RWPE2 (cell line): ENCODE data around the gene SH3BP4.
A peak's percentile ranks its signal among the peaks of the same experiment; 100 is the strongest.

Experiments used
- ATAC-seq: fragments of 200-7000 bp; cut with Tn5 transposase; 3 replicates; pipeline ENCODE4 v1.9.1; 2021; ENCODE audit warnings: low read depth
- DNase-seq: peaks from one replicate; pipeline ENCODE4 v3.0.0-alpha.2; 2020; ENCODE audit warnings: low spot score
- H3K27ac ChIP-seq: fragments of 450-650 bp; 2 replicates; pipeline ENCODE4 v1.5.1; 2017; ENCODE audit warnings: mild to moderate bottlenecking; ENCODE audit not compliant: poor library complexity, severe bottlenecking
- H3K27me3 ChIP-seq: fragments of 250-450 bp; sonication (Bioruptor Pico); 2 replicates; pipeline ENCODE4 v1.5.1; 2021; ENCODE audit warnings: mild to moderate bottlenecking, moderate library complexity; ENCODE audit not compliant: insufficient read depth, poor library complexity, severe bottlenecking
- H3K36me3 ChIP-seq: fragments of 250-450 bp; sonication (Bioruptor Pico); 2 replicates; pipeline ENCODE4 v1.5.1; 2020; ENCODE audit warnings: low read depth, mild to moderate bottlenecking, moderate library complexity
- H3K4me1 ChIP-seq: fragments of 250-450 bp; sonication (Bioruptor Pico); 2 replicates; pipeline ENCODE4 v1.5.1; 2021; ENCODE audit warnings: mild to moderate bottlenecking, moderate library complexity; ENCODE audit not compliant: insufficient read depth, poor library complexity, severe bottlenecking
- H3K4me3 ChIP-seq: fragments of 250-450 bp; sonication (Bioruptor Pico); 2 replicates; pipeline ENCODE4 v1.5.1; 2021; ENCODE audit warnings: mild to moderate bottlenecking, moderate library complexity; ENCODE audit not compliant: severe bottlenecking
- H3K9me3 ChIP-seq: fragments of 250-450 bp; sonication (Bioruptor Pico); 2 replicates; pipeline ENCODE4 v1.5.1; 2021; ENCODE audit warnings: mild to moderate bottlenecking, moderate library complexity; ENCODE audit not compliant: severe bottlenecking
- TF ChIP-seq, protein P1 (sequence below): fragments of 450-650 bp; IDR thresholded peaks from one replicate; pipeline ENCODE4 v1.5.1; 2017; ENCODE audit warnings: mild to moderate bottlenecking, moderate library complexity; ENCODE audit not compliant: poor library complexity, severe bottlenecking

SH3BP4 gene

GRCh38 chr2:234974501-234975385, 22.9 kb downstream of the SH3BP4 start:
- no peaks in the 10 kb centered on the region for H3K9me3 ChIP-seq
- DNase-seq (no peak), ATAC-seq (no peak)
- H3K27ac ChIP-seq = no peak overlapping the region
- TF ChIP-seq, protein P1, sequence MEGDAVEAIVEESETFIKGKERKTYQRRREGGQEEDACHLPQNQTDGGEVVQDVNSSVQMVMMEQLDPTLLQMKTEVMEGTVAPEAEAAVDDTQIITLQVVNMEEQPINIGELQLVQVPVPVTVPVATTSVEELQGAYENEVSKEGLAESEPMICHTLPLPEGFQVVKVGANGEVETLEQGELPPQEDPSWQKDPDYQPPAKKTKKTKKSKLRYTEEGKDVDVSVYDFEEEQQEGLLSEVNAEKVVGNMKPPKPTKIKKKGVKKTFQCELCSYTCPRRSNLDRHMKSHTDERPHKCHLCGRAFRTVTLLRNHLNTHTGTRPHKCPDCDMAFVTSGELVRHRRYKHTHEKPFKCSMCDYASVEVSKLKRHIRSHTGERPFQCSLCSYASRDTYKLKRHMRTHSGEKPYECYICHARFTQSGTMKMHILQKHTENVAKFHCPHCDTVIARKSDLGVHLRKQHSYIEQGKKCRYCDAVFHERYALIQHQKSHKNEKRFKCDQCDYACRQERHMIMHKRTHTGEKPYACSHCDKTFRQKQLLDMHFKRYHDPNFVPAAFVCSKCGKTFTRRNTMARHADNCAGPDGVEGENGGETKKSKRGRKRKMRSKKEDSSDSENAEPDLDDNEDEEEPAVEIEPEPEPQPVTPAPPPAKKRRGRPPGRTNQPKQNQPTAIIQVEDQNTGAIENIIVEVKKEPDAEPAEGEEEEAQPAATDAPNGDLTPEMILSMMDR = no peak
- no peak overlapping the region for H3K4me3 ChIP-seq
- peaks cover 43% of the 10 kb centered on the region for H3K4me1 ChIP-seq
- no peaks in the 10 kb centered on the region for H3K27me3 ChIP-seq
- peaks cover 19% of the 10 kb centered on the region for H3K36me3 ChIP-seq

DNA sequence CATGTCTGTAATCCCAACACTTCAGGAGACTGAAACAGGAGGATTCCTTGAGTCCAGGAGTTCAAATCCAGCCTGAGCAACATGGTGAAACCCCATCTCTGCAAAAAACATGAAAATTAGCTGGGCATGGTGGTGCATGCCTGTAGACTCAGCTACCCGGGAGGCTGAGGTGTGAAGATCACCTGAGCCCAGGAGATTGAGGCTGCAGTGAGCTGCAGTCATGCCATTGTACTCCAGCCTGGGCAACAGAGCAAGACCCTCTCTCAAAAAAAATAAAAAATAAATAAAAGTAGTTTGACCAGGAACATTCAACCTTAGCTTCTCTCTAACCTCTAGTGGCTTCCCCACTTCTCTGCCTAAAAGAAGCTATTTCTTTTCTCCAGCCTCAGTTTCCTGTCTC, 23.8 kb downstream of the SH3BP4 start:
- Histone ChIP-seq H3K9me3 (no peaks in the 10 kb centered on the region), H3K36me3 (peaks cover 21% of the 10 kb centered on the region), H3K27me3 (no peaks in the 10 kb centered on the region), H3K27ac (no peak overlapping the region), H3K4me1 (peaks cover 43% of the 10 kb centered on the region), H3K4me3 (no peak overlapping the region)
- TF ChIP-seq, protein P1 = no peak
- ATAC-seq = no peak
- DNase-seq = no peak

- Histone ChIP-seq H3K9me3 (no peaks in the 10 kb centered on the region), H3K4me3 (no peak overlapping the region), H3K27me3 (no peaks in the 10 kb centered on the region), H3K36me3 (peaks cover 15% of the 10 kb centered on the region), H3K4me1 (peaks cover 39% of the 10 kb centered on the region), H3K27ac (peak overlapping the region; percentile 96)
- DNase-seq (no peak), ATAC-seq (no peak)
- TF ChIP-seq, protein P1 = no peak
Observed at GRCh38 chr2:234976479-234977227, 24.8 kb downstream of the SH3BP4 start.

DNA sequence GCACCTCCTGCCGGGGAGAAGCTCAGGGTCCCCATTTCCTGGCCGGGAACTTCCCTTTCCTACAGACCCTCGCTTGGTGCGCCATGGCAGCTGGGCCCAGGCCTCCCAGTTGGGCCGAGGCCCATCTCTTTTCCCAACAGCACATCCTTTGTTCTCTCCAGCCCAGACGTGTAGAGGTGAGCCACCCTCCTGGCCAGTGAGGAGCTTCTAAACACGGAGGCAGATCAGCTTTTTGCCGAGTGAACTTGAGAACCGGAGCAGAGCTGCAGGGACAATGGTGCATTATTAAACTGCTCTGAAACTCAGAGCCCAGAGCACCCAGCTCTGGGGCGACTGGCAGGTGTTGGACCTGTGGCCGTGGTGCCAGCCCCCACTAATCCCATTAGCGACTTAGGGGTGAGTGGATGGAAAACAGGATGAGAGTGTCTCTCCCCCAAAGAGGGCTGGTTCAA, 25.4 kb downstream of the SH3BP4 start:
- TF ChIP-seq, protein P1 = no peak
- Histone ChIP-seq H3K27ac (peak overlapping the region; percentile 96), H3K4me3 (no peak overlapping the region), H3K27me3 (no peaks in the 10 kb centered on the region), H3K9me3 (no peaks in the 10 kb centered on the region), H3K4me1 (peaks cover 42% of the 10 kb centered on the region), H3K36me3 (peaks cover 15% of the 10 kb centered on the region)
- DNase-seq = no peak
- ATAC-seq = no peak
